Panc1 (cell line): ENCODE data around the gene LPP. TPM values are rescaled to one million over a fixed set of nuclear protein-coding genes. Genes with fewer than 3 reads are reported as not detected.

Source experiments
- ATAC-seq: fragments of 200-7000 bp; cut with Tn5 transposase; 2 replicates; pipeline ENCODE4 v1.9.1; 2020; ENCODE audit warnings: mild to moderate bottlenecking, moderate library complexity
- BruUV-seq: library from RNA; stranded (reverse); fragments of 400-500 nt; replicated peaks from 2 replicates; lab custom pipeline; 2021; lab: Mats Ljungman, UMichigan
- CTCF ChIA-PET: fragments of 300-600 bp; sonication (Branson Sonifier 250); formaldehyde crosslinking; loops from one replicate; lab custom pipeline; 2022; ENCODE audit warnings: antibody characterized with exemption; lab: Charles Lee
- POLR2A ChIA-PET: fragments of 300-600 bp; sonication (Branson Sonifier 250); formaldehyde crosslinking; loops from one replicate; lab custom pipeline; 2022; ENCODE audit warnings: antibody characterized with exemption; lab: Charles Lee
- DNase-seq: peaks from one replicate; pipeline ENCODE4 v3.0.0-alpha.2; 2010; ENCODE audit warnings: low read depth, low spot score
- H3K27ac ChIP-seq: 2 replicates; pipeline ENCODE4 v1.5.1; 2011; ENCODE audit warnings: mild to moderate bottlenecking, low read length, inconsistent platforms
- H3K27me3 ChIP-seq: fragments of 200-500 bp; sonication (Bioruptor generic); 2 replicates; pipeline ENCODE4 v1.6.0; 2014; ENCODE audit warnings: low read length, inconsistent platforms; ENCODE audit not compliant: control insufficient read depth, insufficient read depth
- H3K36me3 ChIP-seq: fragments of 200-500 bp; sonication (Bioruptor generic); 2 replicates; pipeline ENCODE4 v1.5.1; 2014; ENCODE audit warnings: inconsistent platforms, mild to moderate bottlenecking, low read length, moderate library complexity; ENCODE audit not compliant: control insufficient read depth, insufficient read depth
- H3K4me1 ChIP-seq: 2 replicates; pipeline ENCODE4 v1.5.1; 2011; ENCODE audit warnings: inconsistent platforms, mild to moderate bottlenecking, low read length, moderate library complexity; ENCODE audit not compliant: control insufficient read depth, insufficient read depth
- H3K4me3 ChIP-seq, 2 experiments: 2 replicates each; pipeline ENCODE4 v1.5.1; 2011 to 2012; ENCODE audit warnings: low read depth in 2 of 2, low read length in 2 of 2, mild to moderate bottlenecking in 2 of 2, inconsistent platforms in 1 of 2, moderate library complexity in 1 of 2
- H3K9me3 ChIP-seq: fragments of 200-500 bp; sonication (Bioruptor generic); 2 replicates; pipeline ENCODE4 v1.5.1; 2014; ENCODE audit warnings: low read depth, mild to moderate bottlenecking, inconsistent platforms, low read length, moderate library complexity; ENCODE audit not compliant: control insufficient read depth, insufficient read depth
- CTCF ChIP-seq: fragments of 450-650 bp; IDR thresholded peaks from 2 replicates; pipeline ENCODE4 v1.5.1; 2017; ENCODE audit warnings: mild to moderate bottlenecking
- POLR2AphosphoS5 ChIP-seq: IDR thresholded peaks from 2 replicates; pipeline ENCODE4 v1.6.1; 2012; ENCODE audit warnings: mild to moderate bottlenecking, low read depth, low read length, moderate library complexity
- SIN3A ChIP-seq: IDR thresholded peaks from 2 replicates; pipeline ENCODE4 v1.6.1; 2012; ENCODE audit warnings: low read depth, mild to moderate bottlenecking, low read length, moderate library complexity, borderline replicate concordance; ENCODE audit not compliant: insufficient read depth
- TCF7L2 ChIP-seq: IDR thresholded peaks from 2 replicates; pipeline ENCODE4 v1.6.1; 2011; ENCODE audit warnings: mild to moderate bottlenecking, low read depth, low read length, inconsistent platforms
- in situ Hi-C: cut with HindIII; loops from 2 replicates; pipeline ENCODE4 v1.10.0; 2016; ENCODE audit warnings: low sequenced_read_pairs, low pct_unique_long_range_greater_than_20kb
- intact Hi-C: fragments of 100-400 bp; cut with micrococcal nuclease; formaldehyde crosslinking; loops from one replicate; pipeline ENCODE4 v1.10.0; 2022; ENCODE audit not compliant: unreplicated experiment
- total RNA-seq: library from RNA; stranded (reverse); gene quantifications from one replicate; pipeline ENCODE4 v1.2.1, GENCODE V29; 2021; ENCODE audit not compliant: unreplicated experiment
- TF ChIP-seq, protein P1 (sequence below), 2 experiments: IDR thresholded peaks; 2 replicates each; pipeline ENCODE4 v1.6.1; 2011 to 2012; ENCODE audit warnings: low read depth in 2 of 2, control low read depth in 1 of 2, low read length in 1 of 2, mild to moderate bottlenecking in 1 of 2, moderate library complexity in 1 of 2; ENCODE audit not compliant: insufficient read depth in 1 of 2

Gene LPP
- total RNA-seq, 1 experiment from 2014 or later = 90.0 TPM

- BruUV-seq = no TSS peak
- no peak for DNase-seq
- no peak for TF ChIP-seq SIN3A
Observed at GRCh38 chr3:188111002-188111584, 42.9 kb upstream of the LPP start.

GRCh38 chr3:188113756-188114155, 40.2 kb upstream of the LPP start:
- no peaks in the 10 kb centered on the region for H3K4me1 ChIP-seq
- no peaks in the 10 kb centered on the region for H3K36me3 ChIP-seq
- DNase-seq (no peak), ATAC-seq (no peak)
- in situ Hi-C loops (no loop called here), intact Hi-C loops (no loop called here)
- H3K27ac ChIP-seq = no peak overlapping the region
- H3K9me3 ChIP-seq = no peaks in the 10 kb centered on the region
- no peak for TF ChIP-seq TCF7L2
- no peak for TF ChIP-seq CTCF
- no peak for TF ChIP-seq SIN3A
- TF ChIP-seq POLR2AphosphoS5 = no peak
- TF ChIP-seq, protein P1, sequence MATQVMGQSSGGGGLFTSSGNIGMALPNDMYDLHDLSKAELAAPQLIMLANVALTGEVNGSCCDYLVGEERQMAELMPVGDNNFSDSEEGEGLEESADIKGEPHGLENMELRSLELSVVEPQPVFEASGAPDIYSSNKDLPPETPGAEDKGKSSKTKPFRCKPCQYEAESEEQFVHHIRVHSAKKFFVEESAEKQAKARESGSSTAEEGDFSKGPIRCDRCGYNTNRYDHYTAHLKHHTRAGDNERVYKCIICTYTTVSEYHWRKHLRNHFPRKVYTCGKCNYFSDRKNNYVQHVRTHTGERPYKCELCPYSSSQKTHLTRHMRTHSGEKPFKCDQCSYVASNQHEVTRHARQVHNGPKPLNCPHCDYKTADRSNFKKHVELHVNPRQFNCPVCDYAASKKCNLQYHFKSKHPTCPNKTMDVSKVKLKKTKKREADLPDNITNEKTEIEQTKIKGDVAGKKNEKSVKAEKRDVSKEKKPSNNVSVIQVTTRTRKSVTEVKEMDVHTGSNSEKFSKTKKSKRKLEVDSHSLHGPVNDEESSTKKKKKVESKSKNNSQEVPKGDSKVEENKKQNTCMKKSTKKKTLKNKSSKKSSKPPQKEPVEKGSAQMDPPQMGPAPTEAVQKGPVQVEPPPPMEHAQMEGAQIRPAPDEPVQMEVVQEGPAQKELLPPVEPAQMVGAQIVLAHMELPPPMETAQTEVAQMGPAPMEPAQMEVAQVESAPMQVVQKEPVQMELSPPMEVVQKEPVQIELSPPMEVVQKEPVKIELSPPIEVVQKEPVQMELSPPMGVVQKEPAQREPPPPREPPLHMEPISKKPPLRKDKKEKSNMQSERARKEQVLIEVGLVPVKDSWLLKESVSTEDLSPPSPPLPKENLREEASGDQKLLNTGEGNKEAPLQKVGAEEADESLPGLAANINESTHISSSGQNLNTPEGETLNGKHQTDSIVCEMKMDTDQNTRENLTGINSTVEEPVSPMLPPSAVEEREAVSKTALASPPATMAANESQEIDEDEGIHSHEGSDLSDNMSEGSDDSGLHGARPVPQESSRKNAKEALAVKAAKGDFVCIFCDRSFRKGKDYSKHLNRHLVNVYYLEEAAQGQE (IDR thresholded peaks at IDR 0.05; ENCODE audit: insufficient read depth in 1 of 2, low read depth in 2 of 2, low read length in 1 of 2) = no peak
- no TSS peak for BruUV-seq
- H3K4me3 ChIP-seq = no peak overlapping the region
- ChIA-PET POLR2A (no interaction called here), CTCF (interaction anchor here (0.5 kb wide), 1 partner anchor 250 kb away, joined by 4 read pairs; no protein-coding TSS in a partner anchor)
- no peaks in the 10 kb centered on the region for H3K27me3 ChIP-seq

More at GRCh38 chr3:188111002-188111584, 42.9 kb upstream of the LPP start:
- Histone ChIP-seq H3K9me3 (no peaks in the 10 kb centered on the region), H3K27ac (no peak overlapping the region), H3K4me1 (no peaks in the 10 kb centered on the region), H3K36me3 (no peaks in the 10 kb centered on the region), H3K4me3 (no peak overlapping the region), H3K27me3 (no peaks in the 10 kb centered on the region)
- intact Hi-C loops (no loop called here), in situ Hi-C loops (no loop called here)
- no peak for ATAC-seq
- ChIA-PET POLR2A (no interaction called here), CTCF (no interaction called here)

DNA sequence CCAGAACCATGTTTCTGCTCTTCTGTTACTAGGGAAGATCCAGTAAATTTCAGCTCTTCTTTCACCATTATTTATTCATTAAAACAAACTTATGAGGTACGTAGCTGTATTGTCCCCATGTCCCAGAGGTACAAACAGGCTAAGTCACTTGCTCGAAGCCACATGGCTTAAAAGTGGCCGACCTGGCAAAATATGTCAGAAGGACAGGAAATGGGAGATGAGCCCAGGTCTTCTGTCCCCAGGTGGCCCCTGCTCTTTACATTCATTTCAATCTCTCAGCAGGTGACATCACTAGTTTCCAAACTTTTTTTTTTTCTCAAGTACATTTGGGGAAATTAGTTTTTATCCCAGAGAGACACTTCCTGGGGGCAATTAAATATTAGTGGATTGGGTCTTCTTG, 34.1 kb upstream of the LPP start:
- Histone ChIP-seq H3K9me3 (no peaks in the 10 kb centered on the region), H3K36me3 (no peaks in the 10 kb centered on the region), H3K27ac (no peak overlapping the region), H3K4me1 (no peaks in the 10 kb centered on the region), H3K4me3 (no peak overlapping the region), H3K27me3 (no peaks in the 10 kb centered on the region)
- in situ Hi-C loops (no loop called here), intact Hi-C loops (no loop called here)
- CTCF ChIA-PET = interaction anchor here (0.5 kb wide), 1 partner anchor 148 kb away, joined by 3 read pairs; no protein-coding TSS in a partner anchor
- TF ChIP-seq CTCF (no peak), POLR2AphosphoS5 (no peak), TCF7L2 (no peak)
- TF ChIP-seq, protein P1 (IDR thresholded peaks at IDR 0.05; ENCODE audit: insufficient read depth in 1 of 2, low read depth in 2 of 2, low read length in 1 of 2) = no peak
- no TSS peak for BruUV-seq
- POLR2A ChIA-PET = no interaction called here
- DNase-seq (no peak), ATAC-seq (no peak)
